HepG2 (cell line): ENCODE results near the gene ZDHHC3.

Experiments used
- CTCF ChIP-seq: sonication (generic); formaldehyde crosslinking; IDR thresholded peaks from 2 replicates; pipeline ENCODE4 v1.5.0; 2020; ENCODE audit warnings: mild to moderate bottlenecking, missing genetic modification reagents, moderate library complexity
- GABPA ChIP-seq, 2 experiments: IDR thresholded peaks; 2 replicates each; pipeline ENCODE4 v1.6.1; 2011 to 2016; ENCODE audit warnings: low read depth in 2 of 2, low read length in 1 of 2, missing biosample characterization in 1 of 2, missing genetic modification characterization in 1 of 2
- KDM2A ChIP-seq: sonication (generic); formaldehyde crosslinking; IDR thresholded peaks from 2 replicates; pipeline ENCODE4 v1.4.0; 2020; ENCODE audit warnings: low read depth, missing genetic modification reagents, borderline replicate concordance

GRCh38 chr3:45016916-45017315, 40.9 kb upstream of the ZDHHC3 start:
- no peak for TF ChIP-seq GABPA (IDR thresholded peaks at IDR 0.05; ENCODE audit: low read depth, low read length)
- no peak for TF ChIP-seq GABPA (CRISPR knock-in tag; IDR thresholded peaks at IDR 0.05; ENCODE audit: low read depth)
- no peak for TF ChIP-seq KDM2A (CRISPR knock-in tag)
- no peak for TF ChIP-seq CTCF (CRISPR knock-in tag)
